Adrenal gland (tissue), 12 donors: Measurements from ENCODE around the gene PODXL. TPM values are rescaled to one million over a fixed set of nuclear protein-coding genes. Genes with fewer than 3 reads are reported as not detected.

Experiments used
- DNase-seq, 7 donors: peaks; one replicate each; pipeline ENCODE4 v3.0.0-alpha.2; 2019 to 2020
- H3K27ac ChIP-seq, 5 donors: fragments of 200-600 bp; sonication (generic) in 4 of 5; 1 replicate in 3 of 5; 2 replicates in 2 of 5; pipeline versions ENCODE4 v1.5.1 to v1.8.0; 2016 to 2020; ENCODE audit warnings: mild to moderate bottlenecking in 1 of 5
- H3K27me3 ChIP-seq: fragments of 200-600 bp; 2 replicates; pipeline ENCODE4 v1.8.0; 2021
- H3K36me3 ChIP-seq, 2 donors: fragments of 200-600 bp; replicated peaks in 1 of 2; 1 replicate in 1 of 2; 2 replicates in 1 of 2; pipeline versions ENCODE4 v1.5.1 to v1.8.0; 2018 to 2022
- H3K4me1 ChIP-seq, 2 donors: fragments of 200-600 bp; replicated peaks in 1 of 2; 1 replicate in 1 of 2; 2 replicates in 1 of 2; pipeline versions ENCODE4 v1.5.1 to v1.8.0; 2018 to 2021
- H3K4me3 ChIP-seq, 4 donors: fragments of 200-600 bp; sonication (generic) in 3 of 4; one replicate each; pipeline ENCODE4 v1.5.1; 2016 to 2018
- H3K9me3 ChIP-seq, 3 donors: fragments of 200-600 bp; sonication (generic) in 1 of 3; replicated peaks in 1 of 3; 1 replicate in 2 of 3; 2 replicates in 1 of 3; pipeline versions ENCODE4 v1.5.1 to v1.8.0; 2016 to 2021
- CTCF ChIP-seq, 6 experiments: fragments of 450-650 bp in 4 of 6; fragments of 200-600 bp in 2 of 6; sonication (generic) in 1 of 6; IDR thresholded peaks; 1 replicate in 5 of 6; 2 replicates in 1 of 6; pipeline versions ENCODE4 v1.5.1 to v1.8.0; 2016 to 2021; ENCODE audit warnings: antibody characterized with exemption in 6 of 6, mild to moderate bottlenecking in 2 of 6, moderate library complexity in 1 of 6
- POLR2A ChIP-seq, 2 donors: fragments of 450-650 bp; IDR thresholded peaks; one replicate each; pipeline ENCODE4 v1.6.1; 2017; ENCODE audit warnings: antibody characterized with exemption in 2 of 2, mild to moderate bottlenecking in 2 of 2, moderate library complexity in 1 of 2
- WGBS, 4 donors: extraction: QIAGEN DNeasy Blood & Tissue Kit in 2 of 4; methylation state at CpG; one replicate each; pipeline versions ENCODE4 v1.1.5 to v1.1.7; 2013 to 2017; 5-methylcytosine and 5-hydroxymethylcytosine counted together
- intact Hi-C, 2 donors: fragments of 100-400 bp; cut with DNase I; formaldehyde crosslinking; loops; one replicate each; pipeline versions ENCODE4 v1.14.1 to v1.15.0; 2022 to 2023
- polyA plus RNA-seq, 3 donors: library from polyadenylated mRNA; stranded (reverse); fragments of 200-250 nt in 2 of 3; fragments of 350-450 nt in 1 of 3; fragmentation: Illumina TruSeq in 1 of 3; extraction: RNeasy Lipid Tissue Mini Kit (QIAGEN cat#74804) in 1 of 3; gene quantifications; one replicate each; pipeline ENCODE4 v1.2.3, GENCODE V29; 2013 to 2014
- total RNA-seq, 9 donors: library from RNA; depleted of rRNA in 4 of 9; stranded (reverse); fragments of >200 nt in 4 of 9; fragments of 120-200 nt in 1 of 9; fragmentation: NEBNext Ultra II Directional in 1 of 9; extraction: Animal tissue kit (Norgen Biotek cat#: 25700) in 1 of 9; gene quantifications; one replicate each; pipeline versions ENCODE4 v1.1.0 to v1.2.4, GENCODE V29; 2013 to 2023
- donor health status: healthy with polysubstance abuse.
- donor health status: Bipolar disorder and iron deficiency.
- donor health status: DM: yes; HTN: yes; CAD: no.
- donor health status: DM: no; HTN: no; CAD: no.
- donor health status: DM: no; HTN: no; CAD: no.
- donor health status: DM: yes; HTN: yes; CAD: no.

PODXL gene
- total and polyA plus RNA-seq, 12 donors, result 7.0 to 99.6 (median 35.6) TPM

- intact Hi-C loops, result no loop called here
- Histone ChIP-seq H3K4me3 (no peak overlapping the region), H3K27ac (no peak overlapping the region), H3K36me3 (no peaks in the 10 kb centered on the region), H3K4me1 (peaks cover 0 to 15% of the 10 kb centered on the region in 2 donors), H3K9me3 (no peaks in the 10 kb centered on the region), H3K27me3 (no peaks in the 10 kb centered on the region)
- TF ChIP-seq CTCF (IDR thresholded peaks at IDR 0.05) (no peak), POLR2A (IDR thresholded peaks at IDR 0.05) (no peak)
- no peak for DNase-seq
- 84 to 90% (median 87%) methylated on average over 2 of the region's 2 CpGs for WGBS, 4 donors
Observed at GRCh38 chr7:131455001-131455400, 101.4 kb downstream of the PODXL start.

- intact Hi-C loops, result no loop called here
- H3K27ac ChIP-seq, result no peak overlapping the region
- DNase-seq, result no peak
- H3K36me3 ChIP-seq, result no peaks in the 10 kb centered on the region
- H3K4me3 ChIP-seq, result no peak overlapping the region
- WGBS, 4 donors, result 82 to 97% (median 87%) methylated on average over 1 of the region's 1 CpG
- H3K9me3 ChIP-seq, result no peaks in the 10 kb centered on the region
- H3K27me3 ChIP-seq, result no peaks in the 10 kb centered on the region
- H3K4me1 ChIP-seq, result peaks cover 0 to 15% of the 10 kb centered on the region in 2 donors
- TF ChIP-seq CTCF (IDR thresholded peaks at IDR 0.05) (no peak), POLR2A (IDR thresholded peaks at IDR 0.05) (no peak)
Observed at GRCh38 chr7:131454498-131454897, 101.9 kb downstream of the PODXL start.

Other genes with a start within 250 kb of the PODXL start
- 10 to 100 TPM; 38.0 to 81.2 (median 61.1) TPM for gene MKLN1, start 228.8 kb downstream of the PODXL start, total RNA-seq
- 10 to 100 TPM; 20.7 to 37.6 (median 25.5) TPM for gene MKLN1, start 228.8 kb downstream of the PODXL start, polyA plus RNA-seq